Measurements from ENCODE around the gene SMC1A. TPM values are rescaled to one million over a fixed set of nuclear protein-coding genes. Genes with fewer than 3 reads are reported as not detected.

Gene SMC1A
- 39.2 to 74.7 TPM (median 58.0 TPM) in 5 replicates for total RNA-seq (2022; extraction: Qiagen RNA extraction)

GRCh38 chrX:53422086-53422860 lies at the start of gene SMC1A:
Gene SMC1A (minus strand): TSS chrX:53422654. CDS start chrX:53422600, 54 bp downstream.

GRCh38 chrX:53433651-53434639 lies 11.5 kb upstream of the SMC1A start, which contains the start of gene HSD17B10:
Gene HSD17B10 (minus strand): TSS chrX:53434370. CDS start chrX:53434345, 25 bp downstream.

DNA sequence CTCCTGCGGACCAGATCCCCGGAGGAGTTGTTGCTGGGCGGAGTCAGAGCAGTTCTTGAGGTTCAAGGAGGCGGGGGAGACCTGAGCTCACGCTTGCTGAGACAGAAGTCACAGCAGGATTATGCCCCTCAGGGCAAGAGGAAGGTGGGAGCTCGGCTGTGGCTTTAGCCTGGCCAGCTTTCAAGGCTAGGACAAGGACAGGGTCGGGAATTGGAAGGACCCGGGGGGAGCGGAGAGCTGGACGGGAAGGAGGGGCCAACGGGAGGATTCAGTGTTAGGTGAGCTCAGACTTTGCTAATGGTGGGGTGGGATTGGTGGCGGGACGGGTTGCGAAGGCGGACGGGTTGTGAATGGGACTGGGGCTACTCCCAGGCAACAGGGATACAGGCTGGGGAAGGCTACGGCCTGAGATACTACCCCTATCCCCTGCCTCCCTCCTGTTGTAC lies 430 bp upstream of the SMC1A start, which contains the start of gene RIBC1:
TSS of gene RIBC1 (plus strand) at position 13 of the 446 bp plus-strand sequence. CDS start 3,404 bp downstream, outside the sequence.

Other genes with a start within 250 kb of the SMC1A start
- gene KDM5C, start 197.4 kb downstream of the SMC1A start, total RNA-seq (2022; extraction: Qiagen RNA extraction), result 34.4 to 61.3 TPM (median 58.9 TPM) in 5 replicates
- gene IQSEC2, start 141.1 kb downstream of the SMC1A start, total RNA-seq (2022; extraction: Qiagen RNA extraction), result 33.1 to 39.7 TPM (median 38.7 TPM) in 5 replicates
- 0.54 to 0.98 TPM (median 0.77 TPM) in 5 replicates for gene RIBC1, start 219 bp upstream of the SMC1A start, total RNA-seq (2022; extraction: Qiagen RNA extraction)
- gene HSD17B10, start 11.7 kb upstream of the SMC1A start, total RNA-seq (2022; extraction: Qiagen RNA extraction), result 176 to 194 TPM (median 180 TPM) in 5 replicates